ENCODE measurements around the gene GORASP1. TPM values are rescaled to one million over a fixed set of nuclear protein-coding genes. Genes with fewer than 3 reads are reported as not detected.

The GORASP1 gene
- total RNA-seq, 4 donors from 2014 or later: 48.5 to 82.5 (median 76.8) TPM

DNA sequence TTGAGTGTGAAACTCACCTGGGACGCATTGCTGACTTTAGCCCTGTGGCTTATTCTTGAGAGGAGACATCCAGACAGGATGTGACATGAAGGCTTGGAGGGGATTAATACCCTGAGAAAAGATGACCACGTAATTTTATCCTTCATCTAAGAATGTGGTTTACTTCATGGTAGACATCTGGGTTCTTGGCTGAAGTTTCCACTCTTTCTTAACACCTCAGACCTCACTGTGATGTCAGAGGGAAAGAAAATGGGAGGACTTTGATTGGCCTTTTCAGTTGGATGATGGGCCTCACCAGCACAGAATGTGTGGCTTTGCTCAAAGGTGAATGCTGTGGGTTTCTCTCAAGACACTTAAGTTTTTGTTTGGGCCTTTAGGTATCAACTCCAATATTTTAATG lies 16.5 kb downstream of the GORASP1 start:
- Histone ChIP-seq H3K9me3 (no peaks in the 10 kb centered on the region), H3K36me3 (peaks cover 4 to 100% of the 10 kb centered on the region in 2 donors), H3K27ac (no peak overlapping the region), H3K4me3 (no peak overlapping the region), H3K27me3 (no peaks in the 10 kb centered on the region), H3K4me1 (peaks cover 0 to 12% (median 0%) of the 10 kb centered on the region in 3 donors)
- WGBS, 2 donors (ENCODE audit: low coverage in 1 of 2): 96 to 100% methylated on average over 2 of the region's 2 CpGs
- no peak for ATAC-seq
- TF ChIP-seq EP300 (IDR thresholded peaks at IDR 0.05): no peak
- no peak for TF ChIP-seq POLR2A (IDR thresholded peaks at IDR 0.05)
- TF ChIP-seq, protein P1, sequence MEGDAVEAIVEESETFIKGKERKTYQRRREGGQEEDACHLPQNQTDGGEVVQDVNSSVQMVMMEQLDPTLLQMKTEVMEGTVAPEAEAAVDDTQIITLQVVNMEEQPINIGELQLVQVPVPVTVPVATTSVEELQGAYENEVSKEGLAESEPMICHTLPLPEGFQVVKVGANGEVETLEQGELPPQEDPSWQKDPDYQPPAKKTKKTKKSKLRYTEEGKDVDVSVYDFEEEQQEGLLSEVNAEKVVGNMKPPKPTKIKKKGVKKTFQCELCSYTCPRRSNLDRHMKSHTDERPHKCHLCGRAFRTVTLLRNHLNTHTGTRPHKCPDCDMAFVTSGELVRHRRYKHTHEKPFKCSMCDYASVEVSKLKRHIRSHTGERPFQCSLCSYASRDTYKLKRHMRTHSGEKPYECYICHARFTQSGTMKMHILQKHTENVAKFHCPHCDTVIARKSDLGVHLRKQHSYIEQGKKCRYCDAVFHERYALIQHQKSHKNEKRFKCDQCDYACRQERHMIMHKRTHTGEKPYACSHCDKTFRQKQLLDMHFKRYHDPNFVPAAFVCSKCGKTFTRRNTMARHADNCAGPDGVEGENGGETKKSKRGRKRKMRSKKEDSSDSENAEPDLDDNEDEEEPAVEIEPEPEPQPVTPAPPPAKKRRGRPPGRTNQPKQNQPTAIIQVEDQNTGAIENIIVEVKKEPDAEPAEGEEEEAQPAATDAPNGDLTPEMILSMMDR (IDR thresholded peaks at IDR 0.05): no peak
- TF ChIP-seq POLR2AphosphoS5 (IDR thresholded peaks at IDR 0.05): no peak

DNA sequence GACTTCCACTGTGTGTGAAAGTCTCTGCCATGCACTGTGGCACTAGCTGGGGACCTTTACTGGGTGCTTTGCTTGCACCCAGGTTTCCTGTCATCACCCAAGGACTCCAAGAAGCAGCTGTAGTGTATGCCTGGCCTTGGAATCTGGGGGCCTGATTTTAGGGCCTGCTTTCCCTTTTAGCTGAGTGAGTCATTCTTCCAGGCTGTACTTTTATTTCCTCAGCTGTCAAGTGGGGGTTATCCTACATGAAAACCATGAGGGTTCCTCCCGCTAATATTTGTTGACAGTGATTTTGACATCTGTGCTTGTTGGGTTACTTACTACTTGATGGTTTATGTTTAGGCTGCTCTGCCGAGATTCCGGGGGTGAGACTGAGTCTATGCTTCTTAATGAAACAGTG lies 18.5 kb downstream of the GORASP1 start:
- Histone ChIP-seq H3K4me1 (no peaks in the 10 kb centered on the region), H3K36me3 (peaks cover 4 to 96% of the 10 kb centered on the region in 2 donors), H3K27me3 (no peaks in the 10 kb centered on the region), H3K9me3 (no peaks in the 10 kb centered on the region), H3K27ac (no peak overlapping the region), H3K4me3 (no peak overlapping the region)
- WGBS, 2 donors (ENCODE audit: low coverage in 1 of 2): 81 to 82% methylated on average over 3 of the region's 3 CpGs
- ATAC-seq: no peak
- TF ChIP-seq EP300 (IDR thresholded peaks at IDR 0.05): no peak
- no peak for TF ChIP-seq POLR2A (IDR thresholded peaks at IDR 0.05)

DNA sequence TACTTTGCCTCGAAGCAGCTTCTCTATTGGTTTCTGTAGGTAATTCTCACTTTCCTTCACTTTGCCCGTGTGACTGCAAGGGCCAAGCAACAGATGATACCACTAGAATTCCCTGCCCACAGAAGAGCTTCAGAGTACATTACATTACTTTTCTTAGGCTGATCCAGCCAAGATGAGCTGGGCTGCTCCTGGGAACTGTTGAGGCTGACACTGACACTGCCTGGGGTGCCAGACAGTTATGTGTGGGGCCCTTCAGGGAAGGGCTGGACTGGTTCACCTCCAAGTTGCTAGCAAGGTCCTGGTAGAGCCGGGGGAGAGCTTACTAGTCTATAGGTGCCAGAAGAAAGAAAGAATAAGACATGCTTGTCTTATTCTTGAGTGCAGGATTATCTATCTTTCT lies 19.0 kb downstream of the GORASP1 start:
- ATAC-seq: no peak
- Histone ChIP-seq H3K4me3 (no peak overlapping the region), H3K27me3 (no peaks in the 10 kb centered on the region), H3K36me3 (peaks cover 4 to 95% of the 10 kb centered on the region in 2 donors), H3K4me1 (no peaks in the 10 kb centered on the region), H3K9me3 (no peaks in the 10 kb centered on the region), H3K27ac (no peak overlapping the region)
- 93 to 100% methylated on average over 2 of the region's 3 CpGs for WGBS, 2 donors (ENCODE audit: low coverage in 1 of 2)
- TF ChIP-seq POLR2A (IDR thresholded peaks at IDR 0.05): no peak
- TF ChIP-seq EP300 (IDR thresholded peaks at IDR 0.05): no peak

DNA sequence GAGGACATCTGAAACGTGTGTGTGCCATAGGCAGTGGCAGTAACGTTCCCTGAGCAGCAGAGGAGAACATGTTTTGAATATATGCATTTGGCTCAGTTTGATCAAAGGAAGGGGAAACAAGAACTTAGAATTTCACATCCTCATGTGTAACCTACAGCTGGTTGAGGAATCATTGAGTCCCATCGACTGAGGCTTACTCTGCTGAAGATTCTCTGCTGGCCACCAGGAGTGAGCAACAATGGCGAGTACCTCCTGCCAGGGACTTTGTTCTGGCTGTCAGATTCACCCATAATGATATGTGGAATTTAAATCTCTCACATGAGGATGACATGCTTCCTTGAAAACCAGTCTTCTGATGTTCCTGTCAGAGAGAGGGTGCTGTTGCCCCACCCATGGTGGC lies 21.3 kb downstream of the GORASP1 start:
- H3K27ac ChIP-seq: no peak overlapping the region
- H3K27me3 ChIP-seq: no peaks in the 10 kb centered on the region
- H3K9me3 ChIP-seq: no peaks in the 10 kb centered on the region
- peaks cover 4 to 95% of the 10 kb centered on the region in 2 donors for H3K36me3 ChIP-seq
- no peak for TF ChIP-seq POLR2AphosphoS5 (IDR thresholded peaks at IDR 0.05)
- TF ChIP-seq, protein P1 (IDR thresholded peaks at IDR 0.05): no peak
- no peaks in the 10 kb centered on the region for H3K4me1 ChIP-seq
- H3K4me3 ChIP-seq: no peak overlapping the region
- 77 to 83% methylated on average over 2 to 4 of the region's 4 CpGs for WGBS, 2 donors (ENCODE audit: low coverage in 1 of 2)
- ATAC-seq: no peak

DNA sequence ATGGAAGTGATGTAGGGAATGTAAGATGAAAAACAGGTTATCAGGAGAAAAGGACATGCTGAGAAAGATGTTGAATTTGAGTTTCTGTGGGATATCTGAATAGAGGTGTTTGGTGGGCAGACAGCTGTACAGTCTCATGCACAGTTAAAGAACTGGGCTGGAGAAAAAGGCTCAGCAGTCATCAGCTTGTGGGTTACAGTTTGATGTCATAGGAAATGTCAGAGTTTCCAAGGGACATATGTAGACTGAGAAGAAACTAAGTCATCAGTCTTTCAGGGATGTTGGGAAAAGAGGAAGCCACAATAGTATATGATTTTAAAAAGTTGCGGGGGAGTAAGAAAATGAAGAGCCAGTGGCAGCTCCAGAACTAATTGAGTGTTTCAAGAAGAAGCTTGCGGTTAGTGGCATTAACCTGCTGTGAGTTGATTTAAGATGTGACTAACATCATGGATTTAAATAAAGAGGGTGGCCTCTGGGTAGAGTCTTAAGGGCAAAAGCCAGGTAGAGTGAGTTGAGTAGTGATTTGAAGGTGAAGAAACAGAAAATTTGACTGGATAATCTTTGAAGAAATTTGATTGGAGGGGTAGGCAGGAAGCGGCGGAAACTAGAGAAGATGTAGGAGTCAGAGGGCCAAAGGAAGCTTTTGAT lies 24.6 kb downstream of the GORASP1 start:
- no peak overlapping the region for H3K27ac ChIP-seq
- H3K36me3 ChIP-seq: peaks cover 4 to 93% of the 10 kb centered on the region in 2 donors
- WGBS, 2 donors (ENCODE audit: low coverage in 1 of 2): 93 to 97% methylated on average over 3 to 4 of the region's 4 CpGs
- H3K9me3 ChIP-seq: no peaks in the 10 kb centered on the region
- H3K4me1 ChIP-seq: no peaks in the 10 kb centered on the region
- H3K27me3 ChIP-seq: no peaks in the 10 kb centered on the region
- TF ChIP-seq, protein P1 (IDR thresholded peaks at IDR 0.05): no peak
- no peak for TF ChIP-seq POLR2A (IDR thresholded peaks at IDR 0.05)
- TF ChIP-seq POLR2AphosphoS5 (IDR thresholded peaks at IDR 0.05): no peak
- no peak for TF ChIP-seq EP300 (IDR thresholded peaks at IDR 0.05)
- no peak for ATAC-seq
- H3K4me3 ChIP-seq: no peak overlapping the region

DNA sequence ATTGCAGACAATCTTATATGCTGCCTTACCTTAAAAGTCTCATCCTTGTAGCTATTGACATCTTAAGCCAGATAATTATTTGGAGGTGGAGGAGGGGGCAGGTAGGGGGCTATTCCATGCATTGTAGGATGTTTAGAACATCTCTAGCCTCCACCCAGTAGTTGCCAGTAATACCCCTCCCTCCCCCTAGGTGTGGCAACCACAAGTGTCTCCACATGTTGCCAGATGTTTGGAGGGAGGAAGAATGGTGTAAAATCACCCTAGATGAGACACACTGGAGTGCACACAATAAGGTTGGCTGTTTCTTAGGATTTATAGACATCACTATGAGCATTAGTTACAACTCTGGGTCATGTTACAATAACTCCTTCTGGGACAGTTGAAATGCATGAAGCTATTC lies 27.4 kb downstream of the GORASP1 start:
- Histone ChIP-seq H3K36me3 (peaks cover 9 to 93% of the 10 kb centered on the region in 2 donors), H3K27me3 (no peaks in the 10 kb centered on the region), H3K4me3 (no peak overlapping the region), H3K9me3 (no peaks in the 10 kb centered on the region), H3K27ac (no peak overlapping the region), H3K4me1 (no peaks in the 10 kb centered on the region)
- ATAC-seq: no peak
- TF ChIP-seq POLR2A (IDR thresholded peaks at IDR 0.05) (no peak), EP300 (IDR thresholded peaks at IDR 0.05) (no peak), POLR2AphosphoS5 (IDR thresholded peaks at IDR 0.05) (no peak)
- TF ChIP-seq, protein P1 (IDR thresholded peaks at IDR 0.05): no peak
